Islet precursor cell (in vitro differentiated cells): Measurements from ENCODE around the gene B4GALT6.

Source experiments
- DNase-seq: peaks from one replicate; pipeline ENCODE4 v3.0.0-alpha.2; 2018

The B4GALT6 gene

GRCh38 chr18:31658670-31659575 is 25.5 kb downstream of the B4GALT6 start:
- DNase-seq: no peak

DNA sequence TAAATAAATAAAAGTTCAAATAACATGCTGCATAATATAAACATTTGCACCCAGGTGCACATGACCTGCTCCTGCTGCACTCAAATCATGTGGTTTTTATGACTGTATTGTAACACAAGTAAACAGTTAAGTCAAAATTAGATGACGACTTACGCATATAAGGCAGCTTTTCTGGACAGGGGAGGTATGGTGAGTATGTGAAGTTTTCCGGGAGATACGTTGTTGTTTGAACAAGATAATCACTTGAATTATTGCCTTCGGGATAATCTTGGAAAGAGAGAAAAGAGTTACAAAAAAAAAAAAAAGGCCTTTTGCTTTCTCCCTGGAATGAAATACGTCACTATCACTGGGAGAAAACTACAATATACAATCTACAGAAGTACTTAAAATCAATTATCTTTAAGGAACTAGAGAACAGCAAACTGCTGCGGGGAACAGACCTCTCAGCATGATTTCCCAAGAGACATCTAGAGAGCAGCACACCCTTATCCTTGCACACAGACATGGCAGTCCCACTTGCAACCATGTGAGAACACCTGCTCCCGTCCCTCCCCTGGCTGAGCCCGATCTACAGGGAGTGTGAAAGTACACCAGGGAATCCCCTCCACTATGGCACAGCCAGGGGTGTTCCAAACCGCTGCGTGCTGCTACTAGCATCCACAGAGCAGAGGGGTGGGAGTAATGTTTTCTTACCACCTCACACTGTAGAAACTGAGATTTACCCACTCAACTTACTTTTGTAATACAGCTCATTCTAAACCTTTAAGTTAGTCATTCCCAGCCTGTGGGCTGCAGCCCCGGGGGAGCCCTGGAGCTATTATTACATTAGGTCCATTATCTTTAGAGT is 26.3 kb downstream of the B4GALT6 start:
- DNase-seq: no peak

GRCh38 chr18:31656754-31657153 is 27.6 kb downstream of the B4GALT6 start:
- DNase-seq: no peak

DNA sequence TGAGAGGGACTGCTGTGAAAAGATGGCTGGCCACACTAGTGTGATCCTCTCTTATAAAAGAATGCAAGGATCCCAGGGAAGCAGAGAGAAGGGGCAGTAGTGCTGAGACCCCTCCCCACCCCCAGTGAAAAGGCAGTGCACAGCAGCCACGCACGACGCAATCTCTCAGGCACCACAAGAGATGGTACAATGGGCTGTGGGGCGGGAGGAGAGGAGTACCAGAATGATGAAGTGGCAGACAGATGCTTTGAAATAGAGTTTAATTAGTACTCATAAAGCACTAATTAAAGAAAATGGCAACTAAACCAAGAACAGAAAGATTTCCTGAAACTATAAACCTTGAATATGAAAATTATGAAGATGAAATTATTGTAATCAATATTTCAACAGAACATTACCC is 29.0 kb downstream of the B4GALT6 start:
- no peak for DNase-seq

DNA sequence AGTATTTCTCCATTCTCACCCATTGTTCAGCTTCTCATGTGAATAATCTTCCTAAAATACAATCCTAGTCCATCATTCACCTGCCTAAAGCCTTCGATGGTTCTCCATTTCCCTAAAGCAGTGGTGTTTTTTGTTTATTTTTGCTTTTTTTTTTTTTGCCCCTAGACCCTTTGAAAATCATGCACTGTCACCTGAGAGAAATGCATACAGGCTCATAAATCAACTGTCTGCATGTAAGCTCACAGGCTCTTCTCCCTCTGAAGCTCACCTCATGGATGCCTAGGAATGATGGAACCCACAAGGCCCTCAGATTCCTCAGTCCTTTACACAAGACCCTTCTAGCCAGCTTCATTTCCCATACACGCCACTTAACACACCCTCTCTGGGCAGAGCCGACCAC is 31.5 kb downstream of the B4GALT6 start:
- no peak for DNase-seq

- DNase-seq: no peak
Measured at GRCh38 chr18:31652357-31652756, 32.0 kb downstream of the B4GALT6 start.

DNA sequence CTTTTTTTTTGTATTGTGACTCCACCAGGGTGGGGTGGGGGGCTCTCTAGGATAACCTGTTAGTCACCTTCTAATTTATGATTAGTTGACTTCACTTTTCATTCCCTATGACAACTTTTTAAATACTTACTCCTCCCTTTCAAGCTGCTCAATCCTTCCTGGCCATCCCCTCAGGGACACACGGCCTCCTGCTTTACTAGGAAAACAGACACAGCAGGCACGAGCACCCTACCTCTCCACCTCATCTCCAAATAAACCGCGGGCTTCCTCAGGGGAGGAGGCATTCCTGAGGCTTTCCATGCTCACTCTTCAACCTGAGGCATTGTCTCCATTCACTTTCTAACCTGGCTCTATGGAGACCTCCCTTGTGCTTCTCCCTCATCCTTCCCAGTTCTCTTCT is 33.0 kb downstream of the B4GALT6 start:
- peak; percentile 67 for DNase-seq

- no peak for DNase-seq
Measured at GRCh38 chr18:31649978-31650719, 34.2 kb downstream of the B4GALT6 start.

DNA sequence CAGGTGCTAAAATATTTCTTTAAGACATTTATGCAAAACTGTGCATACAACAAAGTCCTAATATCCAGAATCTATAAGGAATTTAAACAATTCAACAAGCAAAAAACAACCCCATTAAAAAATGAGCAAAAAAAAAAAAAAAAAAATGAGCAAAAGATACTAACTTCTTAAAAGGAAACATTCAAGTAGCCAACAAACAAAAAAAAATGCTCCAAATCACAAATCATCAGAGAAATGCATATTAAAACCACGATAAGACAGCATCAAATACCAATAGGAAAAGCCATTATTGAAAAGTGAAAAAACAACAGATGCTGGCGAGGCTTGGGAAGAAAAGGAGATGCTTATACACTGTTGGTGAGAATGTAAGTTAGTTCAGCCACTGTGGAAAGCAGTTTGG is 34.9 kb downstream of the B4GALT6 start:
- DNase-seq: no peak

- DNase-seq: peak; percentile 95
Measured at GRCh38 chr18:31648966-31649429, 35.4 kb downstream of the B4GALT6 start.

DNA sequence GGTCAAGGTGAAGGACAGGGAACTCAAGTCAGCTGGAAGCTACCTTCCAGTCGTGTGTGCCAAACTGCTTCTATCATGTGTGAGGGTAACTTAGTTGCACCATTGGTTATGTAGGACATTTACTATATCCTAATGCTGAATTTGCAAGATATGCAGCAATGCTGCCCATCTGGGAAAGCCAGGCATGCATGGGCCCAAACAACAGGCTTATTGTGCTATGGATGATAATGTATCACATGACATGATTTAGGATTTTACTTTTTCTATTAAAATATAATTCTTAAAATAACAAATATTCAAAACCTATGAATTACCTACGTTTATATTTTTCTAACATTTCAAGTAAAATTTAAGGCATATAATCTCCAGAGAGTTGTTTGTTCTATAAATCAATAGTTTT is 35.9 kb downstream of the B4GALT6 start:
- no peak for DNase-seq

GRCh38 chr18:31647127-31647753 is 37.1 kb downstream of the B4GALT6 start:
- DNase-seq: no peak

DNA sequence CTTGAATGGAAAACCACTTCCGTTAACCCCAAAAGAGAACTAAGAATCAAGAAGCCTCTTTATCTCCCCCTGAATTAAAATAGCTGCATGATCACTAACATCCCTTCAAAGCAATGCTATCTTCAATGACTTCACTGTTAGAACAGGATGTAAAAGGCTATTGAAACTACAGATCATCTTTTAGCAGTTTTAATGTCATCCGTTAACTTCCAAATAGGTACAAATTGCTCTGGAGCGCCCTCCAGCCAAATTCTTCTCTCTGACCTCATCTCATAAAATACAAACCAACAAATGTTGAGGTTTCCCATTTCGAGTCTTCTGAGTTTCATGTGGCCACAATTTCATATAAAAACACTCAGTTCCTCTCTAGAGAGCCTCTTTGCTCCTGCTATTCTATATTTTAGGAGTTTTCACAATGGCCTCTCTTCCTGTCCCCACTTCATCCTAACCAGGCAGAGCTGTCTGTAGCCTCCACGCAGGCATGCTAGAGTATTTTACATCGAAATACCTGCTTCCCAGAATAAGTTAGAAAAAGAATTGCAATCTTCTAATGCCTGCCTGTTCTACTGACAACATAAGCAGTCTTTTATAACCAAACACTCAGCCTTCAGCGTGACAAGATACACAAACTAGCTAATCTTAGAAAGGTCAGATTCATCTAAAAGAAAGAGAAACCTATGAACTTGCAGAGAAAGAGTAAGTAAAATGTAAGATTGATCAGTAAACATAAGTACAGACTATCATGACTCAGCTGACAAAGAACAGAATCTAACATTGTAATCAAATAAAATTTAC is 37.9 kb downstream of the B4GALT6 start:
- DNase-seq: peak; percentile 60

DNA sequence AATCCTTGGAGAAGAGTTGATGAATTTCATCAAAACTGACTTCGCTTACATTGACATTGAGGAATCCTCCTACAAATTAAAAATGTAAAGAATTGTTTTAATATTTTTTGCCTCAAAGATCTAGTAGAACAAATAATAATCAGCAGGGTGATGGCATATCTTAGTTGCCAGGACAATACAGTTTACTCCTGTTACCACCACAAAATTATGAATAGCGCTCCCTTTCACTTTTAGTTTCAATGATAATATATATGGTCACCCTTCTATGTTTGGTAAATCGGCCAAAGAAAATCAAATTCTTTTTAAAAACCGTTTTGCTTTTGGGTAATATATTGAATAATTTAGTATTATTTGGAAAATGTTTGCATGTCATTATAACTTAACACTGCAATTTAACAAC is 39.0 kb downstream of the B4GALT6 start:
- DNase-seq: no peak

GRCh38 chr18:31643003-31643402 is 41.4 kb downstream of the B4GALT6 start:
- DNase-seq: no peak

GRCh38 chr18:31637445-31637844 is 46.9 kb downstream of the B4GALT6 start:
- DNase-seq: no peak

- no peak for DNase-seq
Measured at GRCh38 chr18:31636387-31636786, 48.0 kb downstream of the B4GALT6 start.

GRCh38 chr18:31634331-31634713 is 50.1 kb downstream of the B4GALT6 start:
- DNase-seq: no peak

GRCh38 chr18:31633392-31634330 is 50.7 kb downstream of the B4GALT6 start:
- no peak for DNase-seq

- no peak for DNase-seq
Measured at GRCh38 chr18:31632356-31632755, 52.0 kb downstream of the B4GALT6 start.

- DNase-seq: no peak
Measured at GRCh38 chr18:31631526-31631925, 52.9 kb downstream of the B4GALT6 start.
